ENCODE measurements around the gene PRMT1. TPM values are rescaled to one million over a fixed set of nuclear protein-coding genes. Genes with fewer than 3 reads are reported as not detected.

PRMT1 gene
- total RNA-seq, 1 donor from 2014 or later = 90.8 TPM

GRCh38 chr19:49687150-49687549 is 10.1 kb downstream of the PRMT1 start:
- TF ChIP-seq CTCF (IDR thresholded peaks at IDR 0.05) = no peak
- Histone ChIP-seq H3K36me3 (peaks cover 42% of the 10 kb centered on the region), H3K27ac (peak overlapping the region; percentile 13), H3K4me3 (peak overlapping the region; percentile 59), H3K9me3 (no peaks in the 10 kb centered on the region), H3K4me1 (peaks cover 23% of the 10 kb centered on the region), H3K27me3 (peaks cover 7% of the 10 kb centered on the region)
- intact Hi-C loops (cut with DNase I) = no loop called here
- DNase-seq = no peak
- no peak for ATAC-seq

- Histone ChIP-seq H3K4me1 (peaks cover 23% of the 10 kb centered on the region), H3K27me3 (peaks cover 7% of the 10 kb centered on the region), H3K27ac (peak overlapping the region; percentile 65), H3K36me3 (peaks cover 36% of the 10 kb centered on the region), H3K9me3 (no peaks in the 10 kb centered on the region), H3K4me3 (peak overlapping the region; percentile 59)
- ATAC-seq (peak; percentile 2), DNase-seq (no peak)
- TF ChIP-seq CTCF (IDR thresholded peaks at IDR 0.05) = no peak
- intact Hi-C loops (cut with DNase I) = no loop called here
Measured at GRCh38 chr19:49687566-49688316, 10.7 kb downstream of the PRMT1 start.

DNA sequence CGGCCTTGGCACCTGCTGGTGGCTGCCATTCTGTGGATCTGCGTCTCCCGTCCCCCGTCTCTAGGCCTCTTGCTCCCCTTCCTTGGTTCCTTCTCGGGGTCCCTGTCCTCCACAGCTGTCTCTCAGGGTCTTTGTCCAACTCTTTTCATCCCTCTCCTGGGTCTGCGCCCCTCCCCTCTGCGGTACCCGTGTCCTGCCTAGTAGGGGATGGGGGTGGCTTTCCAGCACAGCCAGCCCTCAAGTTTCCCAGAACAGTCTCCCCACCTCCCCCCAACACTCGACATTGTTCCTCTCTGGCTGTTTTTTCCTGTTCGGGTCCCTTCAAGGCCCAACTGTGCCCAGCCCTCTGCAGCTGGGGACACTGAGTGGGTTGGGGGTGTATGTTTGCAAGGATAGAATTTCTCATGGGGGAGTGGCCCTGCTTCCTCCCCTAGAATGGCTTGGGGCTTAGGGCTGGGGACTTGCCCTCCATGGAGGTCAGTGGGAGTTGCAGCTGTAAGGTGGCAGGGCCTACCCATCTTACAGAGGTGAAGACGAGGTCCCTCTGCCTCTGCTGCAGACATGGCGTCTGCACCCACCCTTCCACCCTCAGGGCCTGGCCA is 11.6 kb downstream of the PRMT1 start:
- DNase-seq = no peak
- ATAC-seq = no peak
- Histone ChIP-seq H3K27ac (peak overlapping the region; percentile 65), H3K27me3 (peaks cover 7% of the 10 kb centered on the region), H3K36me3 (peaks cover 28% of the 10 kb centered on the region), H3K4me1 (peaks cover 23% of the 10 kb centered on the region), H3K4me3 (peak overlapping the region; percentile 59), H3K9me3 (no peaks in the 10 kb centered on the region)
- intact Hi-C loops (cut with DNase I) = no loop called here
- no peak for TF ChIP-seq CTCF (IDR thresholded peaks at IDR 0.05)

DNA sequence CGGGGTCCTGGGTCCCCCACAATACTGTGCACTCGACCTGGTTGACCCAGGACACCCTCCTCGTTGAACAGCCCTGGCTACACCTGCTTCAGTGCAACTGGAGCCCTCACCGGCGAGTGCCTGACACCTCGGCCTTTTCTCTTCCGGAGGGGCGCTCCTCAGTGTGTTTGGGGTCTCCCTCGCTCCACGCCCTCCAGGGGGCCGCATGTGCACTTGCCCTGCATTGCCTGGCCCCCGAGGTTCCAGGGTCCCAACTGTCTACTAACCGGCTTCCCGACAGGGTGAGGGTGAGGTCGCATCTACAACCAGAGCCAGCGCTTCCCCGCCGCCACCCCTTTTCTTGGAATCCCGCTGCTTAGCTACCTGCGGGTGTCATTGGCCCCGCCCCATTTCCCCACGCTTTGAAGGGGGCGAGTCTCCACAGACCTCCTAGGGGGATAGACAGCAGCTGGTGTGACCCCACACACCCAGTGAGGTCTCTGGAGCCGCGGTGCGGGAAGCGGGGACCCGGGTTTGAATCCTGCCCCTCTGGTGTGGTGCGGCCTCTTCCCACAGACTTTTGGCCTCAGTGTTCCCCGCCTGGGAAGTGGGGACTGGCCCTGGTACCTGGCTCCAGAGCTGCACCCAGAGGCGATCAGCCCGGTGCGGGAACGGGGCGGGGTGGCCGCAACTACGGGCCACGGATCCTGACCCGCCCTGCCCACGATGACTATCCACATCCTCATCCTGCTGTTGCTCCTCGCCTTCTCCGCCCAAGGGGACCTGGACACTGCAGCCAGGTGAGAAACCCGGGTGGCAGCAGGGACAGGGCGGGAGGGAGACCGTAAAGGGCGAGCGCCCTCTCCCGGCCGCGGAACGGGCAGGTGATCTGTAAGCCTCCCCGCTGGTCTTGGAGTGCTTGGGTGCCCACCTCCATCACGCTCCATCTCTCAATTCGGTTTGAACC is 12.3 kb downstream of the PRMT1 start, which contains the start of gene ADM5:
TSS of gene ADM5 (plus strand) at position 462 of the 946 bp plus-strand sequence. CDS start at position 706, 244 bp downstream.
- H3K4me3 ChIP-seq = peak within 1 kb of the TSS; percentile 59
- DNase-seq (peak; percentile 80), ATAC-seq (peak; percentile 55)
- peak; percentile 57 for TF ChIP-seq CTCF (IDR thresholded peaks at IDR 0.05)
- peaks cover 7% of the 10 kb centered on the region for H3K27me3 ChIP-seq
- no peaks in the 10 kb centered on the region for H3K9me3 ChIP-seq
- peaks cover 21% of the 10 kb centered on the region for H3K36me3 ChIP-seq
- peaks cover 23% of the 10 kb centered on the region for H3K4me1 ChIP-seq
- intact Hi-C loops (cut with DNase I) = no loop called here
- H3K27ac ChIP-seq = peak within 1 kb of the TSS; percentile 65

DNA sequence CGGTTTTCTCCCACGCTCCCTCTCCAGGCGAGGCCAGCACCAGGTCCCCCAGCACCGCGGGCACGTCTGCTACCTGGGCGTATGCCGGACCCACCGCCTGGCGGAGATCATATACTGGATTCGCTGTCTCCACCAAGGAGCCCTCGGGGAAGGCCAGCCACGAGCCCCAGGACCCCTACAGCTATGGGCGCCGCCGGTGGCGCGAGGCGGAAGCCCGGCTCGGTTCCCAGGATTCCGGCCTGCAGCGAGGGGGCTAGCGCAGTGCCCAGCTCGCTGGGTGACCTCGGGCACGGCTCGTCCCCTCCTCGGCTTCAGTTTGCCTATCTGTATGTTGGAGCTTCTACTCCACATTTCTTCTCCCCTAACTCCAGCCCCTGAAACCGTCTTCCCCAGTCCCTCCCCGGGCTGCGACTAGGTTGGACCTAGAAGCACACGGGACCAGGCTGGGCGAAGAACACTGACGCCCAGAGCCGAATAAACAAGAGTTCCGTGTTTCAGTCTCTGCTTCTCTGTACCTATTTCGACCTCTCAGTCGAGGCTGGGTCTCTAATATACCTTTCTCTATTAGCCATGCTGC is 13.1 kb downstream of the PRMT1 start:
- H3K9me3 ChIP-seq = no peaks in the 10 kb centered on the region
- ATAC-seq (peak; percentile 2), DNase-seq (no peak)
- peaks cover 23% of the 10 kb centered on the region for H3K4me1 ChIP-seq
- peaks cover 7% of the 10 kb centered on the region for H3K27me3 ChIP-seq
- peaks cover 13% of the 10 kb centered on the region for H3K36me3 ChIP-seq
- intact Hi-C loops (cut with DNase I) = no loop called here
- no peak for TF ChIP-seq CTCF (IDR thresholded peaks at IDR 0.05)
- peak overlapping the region; percentile 59 for H3K4me3 ChIP-seq
- H3K27ac ChIP-seq = peak overlapping the region; percentile 65
